Activated T-cell treated with anti-CD3 and anti-CD28 coated beads, Interleukin-2, amount 50 U/mL, for 4 hours (primary cell): ENCODE results near the gene GPC2. TPM values are rescaled to one million over a fixed set of nuclear protein-coding genes. Genes with fewer than 3 reads are reported as not detected.
A peak's percentile ranks its signal among the peaks of the same experiment; 100 is the strongest.
"Not testable (repeated sequence)": the region's sequence is repeated elsewhere in the genome, so short reads cannot be mapped to it uniquely, and the experiment has no call there.

Experiments used
- ATAC-seq, 2 donors: fragments of 200-7000 bp; cut with Tn5 transposase; one replicate each; pipeline ENCODE4 v1.10.0; 2021
- DNase-seq: peaks from one replicate; pipeline ENCODE4 v3.0.0-alpha.2; 2020
- H3K27me3 Mint-ChIP-seq: one replicate; pipeline ENCODE4 v1.8.0; 2021; ENCODE audit warnings: low read depth, mixed read lengths
- H3K36me3 Mint-ChIP-seq: one replicate; pipeline ENCODE4 v1.8.0; 2022; ENCODE audit warnings: mixed read lengths; ENCODE audit not compliant: insufficient read depth
- H3K4me1 Mint-ChIP-seq: one replicate; pipeline ENCODE4 v1.8.0; 2021; ENCODE audit warnings: low read depth, mixed read lengths
- H3K4me3 Mint-ChIP-seq: one replicate; pipeline ENCODE4 v1.8.0; 2021; ENCODE audit warnings: mild to moderate bottlenecking, moderate library complexity, mixed read lengths
- H3K9me3 Mint-ChIP-seq: one replicate; pipeline ENCODE4 v1.8.0; 2021; ENCODE audit warnings: mixed read lengths
- total RNA-seq, 3 donors: library from RNA; stranded (reverse); gene quantifications; one replicate each; pipeline ENCODE4 v1.2.1, GENCODE V29; 2021

The GPC2 gene
- total RNA-seq, 3 donors from 2014 or later: 3.5 to 4.2 (median 4.1) TPM

- H3K36me3 Mint-ChIP-seq: no peaks in the 10 kb centered on the region
- H3K4me3 Mint-ChIP-seq: no peak overlapping the region
- no peaks in the 10 kb centered on the region for H3K27me3 Mint-ChIP-seq
- ATAC-seq (no peak), DNase-seq (no peak)
- peaks cover 30% of the 10 kb centered on the region for H3K4me1 Mint-ChIP-seq
- H3K9me3 Mint-ChIP-seq: no peaks in the 10 kb centered on the region
These were observed 11.9 kb upstream of the GPC2 start for GRCh38 chr7:100189061-100189460.

- ATAC-seq: no peak
- H3K9me3 Mint-ChIP-seq: no peaks in the 10 kb centered on the region
- H3K4me3 Mint-ChIP-seq: no peak overlapping the region
These were observed 8.5 kb upstream of the GPC2 start for GRCh38 chr7:100185726-100186125.

GRCh38 chr7:100183090-100183489 lies 5.9 kb upstream of the GPC2 start:
- not testable (repeated sequence) for DNase-seq, H3K9me3 Mint-ChIP-seq, H3K27me3 Mint-ChIP-seq, H3K4me3 Mint-ChIP-seq, H3K36me3 Mint-ChIP-seq, ATAC-seq
- H3K4me1 Mint-ChIP-seq: peaks cover 27% of the 10 kb centered on the region

More at GRCh38 chr7:100185726-100186125, 8.5 kb upstream of the GPC2 start:
- no peaks in the 10 kb centered on the region for H3K27me3 Mint-ChIP-seq
- no peaks in the 10 kb centered on the region for H3K36me3 Mint-ChIP-seq
- peaks cover 31% of the 10 kb centered on the region for H3K4me1 Mint-ChIP-seq
- DNase-seq: no peak

GRCh38 chr7:100182616-100183015 lies 5.4 kb upstream of the GPC2 start:
- not testable (repeated sequence) for H3K9me3 Mint-ChIP-seq, ATAC-seq, H3K4me3 Mint-ChIP-seq, DNase-seq, H3K36me3 Mint-ChIP-seq, H3K27me3 Mint-ChIP-seq
- peaks cover 27% of the 10 kb centered on the region for H3K4me1 Mint-ChIP-seq

GRCh38 chr7:100180084-100180483 lies 2.9 kb upstream of the GPC2 start:
- DNase-seq, H3K36me3 Mint-ChIP-seq, H3K9me3 Mint-ChIP-seq, H3K4me3 Mint-ChIP-seq, ATAC-seq, H3K27me3 Mint-ChIP-seq: not testable (repeated sequence)
- peaks cover 39% of the 10 kb centered on the region for H3K4me1 Mint-ChIP-seq

GRCh38 chr7:100176096-100177044 lies 811 bp downstream of the GPC2 start:
- H3K4me3 Mint-ChIP-seq: peak overlapping the region; percentile 77
- ATAC-seq (no peak), DNase-seq (no peak)
- H3K27me3 Mint-ChIP-seq: no peaks in the 10 kb centered on the region
- no peaks in the 10 kb centered on the region for H3K36me3 Mint-ChIP-seq
- peaks cover 27% of the 10 kb centered on the region for H3K4me1 Mint-ChIP-seq
- no peaks in the 10 kb centered on the region for H3K9me3 Mint-ChIP-seq

GRCh38 chr7:100175296-100175935 lies 1.8 kb downstream of the GPC2 start:
- Mint-ChIP-seq H3K27me3 (peaks cover 3% of the 10 kb centered on the region), H3K36me3 (no peaks in the 10 kb centered on the region), H3K4me1 (peaks cover 25% of the 10 kb centered on the region), H3K9me3 (no peaks in the 10 kb centered on the region), H3K4me3 (peak overlapping the region; percentile 9)
- ATAC-seq (no peak), DNase-seq (no peak)

GRCh38 chr7:100174582-100174981 lies 2.6 kb downstream of the GPC2 start:
- Mint-ChIP-seq H3K27me3 (peaks cover 3% of the 10 kb centered on the region), H3K36me3 (no peaks in the 10 kb centered on the region), H3K4me3 (no peak overlapping the region), H3K9me3 (no peaks in the 10 kb centered on the region), H3K4me1 (peaks cover 30% of the 10 kb centered on the region)
- DNase-seq: no peak
- no peak for ATAC-seq

- Mint-ChIP-seq H3K4me1 (peaks cover 36% of the 10 kb centered on the region), H3K4me3 (no peak overlapping the region), H3K27me3 (peaks cover 3% of the 10 kb centered on the region), H3K36me3 (no peaks in the 10 kb centered on the region), H3K9me3 (no peaks in the 10 kb centered on the region)
- DNase-seq (no peak), ATAC-seq (no peak)
These were observed 3.2 kb downstream of the GPC2 start for GRCh38 chr7:100173806-100174495.

GRCh38 chr7:100171840-100172239 lies 5.3 kb downstream of the GPC2 start:
- H3K36me3 Mint-ChIP-seq: no peaks in the 10 kb centered on the region
- DNase-seq (no peak), ATAC-seq (peak in 1 of 2 donors; percentile 2)
- H3K27me3 Mint-ChIP-seq: peaks cover 17% of the 10 kb centered on the region
- H3K9me3 Mint-ChIP-seq: no peaks in the 10 kb centered on the region
- H3K4me1 Mint-ChIP-seq: peaks cover 57% of the 10 kb centered on the region
- peak overlapping the region; percentile 73 for H3K4me3 Mint-ChIP-seq

- H3K4me3 Mint-ChIP-seq: peak overlapping the region; percentile 75
- H3K9me3 Mint-ChIP-seq: no peaks in the 10 kb centered on the region
- peak; percentile 38 to 39 for ATAC-seq
- DNase-seq: no peak
- peaks cover 59% of the 10 kb centered on the region for H3K4me1 Mint-ChIP-seq
- H3K36me3 Mint-ChIP-seq: no peaks in the 10 kb centered on the region
- H3K27me3 Mint-ChIP-seq: peaks cover 17% of the 10 kb centered on the region
These were observed 6.0 kb downstream of the GPC2 start for GRCh38 chr7:100171087-100171681.

GRCh38 chr7:100170101-100170897 lies 6.9 kb downstream of the GPC2 start:
- Mint-ChIP-seq H3K4me1 (peaks cover 61% of the 10 kb centered on the region), H3K36me3 (no peaks in the 10 kb centered on the region), H3K4me3 (peak overlapping the region; percentile 75), H3K9me3 (no peaks in the 10 kb centered on the region), H3K27me3 (peaks cover 17% of the 10 kb centered on the region)
- no peak for ATAC-seq
- no peak for DNase-seq

- ATAC-seq: no peak
- Mint-ChIP-seq H3K36me3 (no peaks in the 10 kb centered on the region), H3K9me3 (no peaks in the 10 kb centered on the region), H3K4me3 (peak overlapping the region; percentile 81), H3K27me3 (peaks cover 17% of the 10 kb centered on the region), H3K4me1 (peaks cover 59% of the 10 kb centered on the region)
- no peak for DNase-seq
These were observed 7.9 kb downstream of the GPC2 start for GRCh38 chr7:100169147-100169850.
